Astrocyte (in vitro differentiated cells and primary cell): ENCODE results near the gene CTNS. TPM values are rescaled to one million over a fixed set of nuclear protein-coding genes. Genes with fewer than 3 reads are reported as not detected.

ENCODE experiments used
- DNase-seq: peaks from one replicate; pipeline ENCODE4 v3.0.0-alpha.2; 2010; ENCODE audit warnings: low read depth
- FAIRE-seq: peaks from 2 replicates; lab custom pipeline; 2011; peaks lifted over from hg19 to GRCh38; lab: Jason Lieb, UNC
- H2AFZ ChIP-seq: 2 replicates; pipeline ENCODE4 v1.6.0; 2012; ENCODE audit warnings: low read depth, low read length, inconsistent platforms
- H3K27ac ChIP-seq: 2 replicates; pipeline ENCODE4 v1.5.1; 2011; ENCODE audit warnings: low read depth, low read length, inconsistent platforms
- H3K27me3 ChIP-seq: 2 replicates; pipeline ENCODE4 v1.6.0; 2011; ENCODE audit warnings: low read length, inconsistent platforms; ENCODE audit not compliant: insufficient read depth
- H3K36me3 ChIP-seq: 2 replicates; pipeline ENCODE4 v1.5.1; 2011; ENCODE audit warnings: low read length, inconsistent platforms; ENCODE audit not compliant: insufficient read depth
- H3K4me1 ChIP-seq: 2 replicates; pipeline ENCODE4 v1.5.1; 2011; ENCODE audit warnings: low read length, inconsistent platforms; ENCODE audit not compliant: insufficient read depth
- H3K4me2 ChIP-seq: 2 replicates; pipeline ENCODE4 v1.6.0; 2012; ENCODE audit warnings: low read length, inconsistent platforms
- H3K4me3 ChIP-seq: 2 replicates; pipeline ENCODE4 v1.5.1; 2011; ENCODE audit warnings: low read depth, mild to moderate bottlenecking, low read length, inconsistent platforms; ENCODE audit not compliant: insufficient read depth
- H3K79me2 ChIP-seq: 2 replicates; pipeline ENCODE4 v1.6.0; 2012; ENCODE audit warnings: mild to moderate bottlenecking, low read length, inconsistent platforms; ENCODE audit not compliant: insufficient read depth
- H3K9ac ChIP-seq: 2 replicates; pipeline ENCODE4 v1.6.0; 2012; ENCODE audit warnings: mild to moderate bottlenecking, low read length, inconsistent platforms
- H3K9me3 ChIP-seq: 2 replicates; pipeline ENCODE4 v1.5.1; 2012; ENCODE audit warnings: low read depth, mild to moderate bottlenecking, low read length, inconsistent platforms; ENCODE audit not compliant: insufficient read depth
- H4K20me1 ChIP-seq: 2 replicates; pipeline ENCODE4 v1.6.0; 2012; ENCODE audit warnings: low read length, inconsistent platforms; ENCODE audit not compliant: insufficient read depth
- H3K27ac Mint-ChIP-seq: one replicate; pipeline ENCODE4 v1.8.0; 2021; ENCODE audit warnings: mild to moderate bottlenecking, mixed read lengths; ENCODE audit not compliant: unreplicated experiment
- H3K27me3 Mint-ChIP-seq: one replicate; pipeline ENCODE4 v1.8.0; 2021; ENCODE audit warnings: low read depth, mixed read lengths; ENCODE audit not compliant: unreplicated experiment
- H3K36me3 Mint-ChIP-seq: one replicate; pipeline ENCODE4 v1.8.0; 2021; ENCODE audit warnings: low read depth, mixed read lengths; ENCODE audit not compliant: unreplicated experiment
- H3K4me1 Mint-ChIP-seq: one replicate; pipeline ENCODE4 v1.8.0; 2021; ENCODE audit warnings: low read depth, mixed read lengths; ENCODE audit not compliant: unreplicated experiment
- H3K4me3 Mint-ChIP-seq: one replicate; pipeline ENCODE4 v1.8.0; 2021; ENCODE audit warnings: mild to moderate bottlenecking, moderate library complexity, mixed read lengths; ENCODE audit not compliant: unreplicated experiment
- H3K9me3 Mint-ChIP-seq: one replicate; pipeline ENCODE4 v1.8.0; 2021; ENCODE audit warnings: mild to moderate bottlenecking, mixed read lengths; ENCODE audit not compliant: unreplicated experiment
- EZH2 ChIP-seq: IDR thresholded peaks from 2 replicates; pipeline ENCODE4 v1.6.1; 2012; ENCODE audit warnings: mild to moderate bottlenecking, low read length, inconsistent platforms; ENCODE audit not compliant: insufficient read depth
- total RNA-seq: library from RNA; stranded (reverse); gene quantifications from 2 replicates; pipeline ENCODE4 v1.2.1, GENCODE V29; 2021
- TF ChIP-seq, protein P1 (sequence below): IDR thresholded peaks from 2 replicates; pipeline ENCODE4 v1.5.1; 2011; ENCODE audit warnings: low read depth, mild to moderate bottlenecking, inconsistent platforms, low read length, moderate library complexity; ENCODE audit not compliant: insufficient read depth

Gene CTNS
- total RNA-seq, 1 donor from 2014 or later = 5.8 TPM

- Histone ChIP-seq H3K79me2 (no peaks in the 10 kb centered on the region), H3K27ac (no peak overlapping the region)
- FAIRE-seq = no peak
Measured at GRCh38 chr17:3710951-3711383, 74.4 kb downstream of the CTNS start.

More at GRCh38 chr17:3710951-3711383, 74.4 kb downstream of the CTNS start:
- Histone ChIP-seq H4K20me1 (no peaks in the 10 kb centered on the region), H3K4me2 (peak overlapping the region; percentile 76), H3K9me3 (no peaks in the 10 kb centered on the region), H3K9ac (peak overlapping the region; percentile 31), H3K36me3 (peaks cover 15% of the 10 kb centered on the region), H3K27me3 (no peaks in the 10 kb centered on the region), H3K4me3 (no peak overlapping the region), H3K4me1 (peaks cover 6% of the 10 kb centered on the region), H2AFZ (no peak overlapping the region)
- H3K27me3 Mint-ChIP-seq = no peaks in the 10 kb centered on the region
- DNase-seq = peak; percentile 63
- H3K36me3 Mint-ChIP-seq = peaks cover 11% of the 10 kb centered on the region
- TF ChIP-seq EZH2 = no peak
- TF ChIP-seq, protein P1, sequence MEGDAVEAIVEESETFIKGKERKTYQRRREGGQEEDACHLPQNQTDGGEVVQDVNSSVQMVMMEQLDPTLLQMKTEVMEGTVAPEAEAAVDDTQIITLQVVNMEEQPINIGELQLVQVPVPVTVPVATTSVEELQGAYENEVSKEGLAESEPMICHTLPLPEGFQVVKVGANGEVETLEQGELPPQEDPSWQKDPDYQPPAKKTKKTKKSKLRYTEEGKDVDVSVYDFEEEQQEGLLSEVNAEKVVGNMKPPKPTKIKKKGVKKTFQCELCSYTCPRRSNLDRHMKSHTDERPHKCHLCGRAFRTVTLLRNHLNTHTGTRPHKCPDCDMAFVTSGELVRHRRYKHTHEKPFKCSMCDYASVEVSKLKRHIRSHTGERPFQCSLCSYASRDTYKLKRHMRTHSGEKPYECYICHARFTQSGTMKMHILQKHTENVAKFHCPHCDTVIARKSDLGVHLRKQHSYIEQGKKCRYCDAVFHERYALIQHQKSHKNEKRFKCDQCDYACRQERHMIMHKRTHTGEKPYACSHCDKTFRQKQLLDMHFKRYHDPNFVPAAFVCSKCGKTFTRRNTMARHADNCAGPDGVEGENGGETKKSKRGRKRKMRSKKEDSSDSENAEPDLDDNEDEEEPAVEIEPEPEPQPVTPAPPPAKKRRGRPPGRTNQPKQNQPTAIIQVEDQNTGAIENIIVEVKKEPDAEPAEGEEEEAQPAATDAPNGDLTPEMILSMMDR = no peak
- H3K9me3 Mint-ChIP-seq = no peaks in the 10 kb centered on the region
- H3K27ac Mint-ChIP-seq = no peak overlapping the region
- H3K4me1 Mint-ChIP-seq = no peaks in the 10 kb centered on the region
- no peak overlapping the region for H3K4me3 Mint-ChIP-seq

Other genes starting within 250 kb of the CTNS start
- not detected in 2 replicates for gene OR1E1, start 238.3 kb upstream of the CTNS start, total RNA-seq
- not detected in 2 replicates for gene OR3A3, start 225.4 kb upstream of the CTNS start, total RNA-seq
- not detected in 2 replicates for gene OR1E2, start 202.9 kb upstream of the CTNS start, total RNA-seq
- gene SPATA22, start 164.9 kb upstream of the CTNS start, total RNA-seq = not detected in 2 replicates
- gene ASPA, start 160.8 kb upstream of the CTNS start, total RNA-seq = not detected in 2 replicates
- gene TRPV3, start 78.9 kb upstream of the CTNS start, total RNA-seq = 0.16 and 0.22 TPM in 2 replicates
- 4.3 and 5.2 TPM in 2 replicates for gene TRPV1, start 27.3 kb upstream of the CTNS start, total RNA-seq
- gene SHPK, start 510 bp upstream of the CTNS start, total RNA-seq = 6.8 and 7.8 TPM in 2 replicates
- 193 and 194 TPM in 2 replicates for gene TAX1BP3, start 31.8 kb downstream of the CTNS start, total RNA-seq
- 49.7 and 52.2 TPM in 2 replicates for gene EMC6, start 32.1 kb downstream of the CTNS start, total RNA-seq
- gene P2RX5, start 59.4 kb downstream of the CTNS start, total RNA-seq = 2.4 TPM in 2 replicates
- gene HASPIN, start 87.1 kb downstream of the CTNS start, total RNA-seq = 1.7 and 2.4 TPM in 2 replicates
- gene ITGAE, start 164.4 kb downstream of the CTNS start, total RNA-seq = 23.3 and 30.9 TPM in 2 replicates
- 44.5 and 46.7 TPM in 2 replicates for gene NCBP3, start 209.5 kb downstream of the CTNS start, total RNA-seq